H1 (cell line): ENCODE data around the gene ZBTB42. TPM values are rescaled to one million over a fixed set of nuclear protein-coding genes. Genes with fewer than 3 reads are reported as not detected.

ENCODE experiments used
- CTCF ChIA-PET: fragments of 300-600 bp; sonication (Branson Sonifier 250); formaldehyde crosslinking; loops from one replicate; lab custom pipeline; 2021; ENCODE audit not compliant: partially characterized antibody; lab: Charles Lee
- POLR2A ChIA-PET: fragments of 300-600 bp; sonication (Branson Sonifier 250); formaldehyde crosslinking; loops from one replicate; lab custom pipeline; 2021; ENCODE audit warnings: inconsistent platforms; ENCODE audit not compliant: partially characterized antibody; lab: Charles Lee
- DNase-seq, 2 experiments: peaks; one replicate each; pipeline versions ENCODE4 v3.0.0 to v3.0.0-alpha.2; 2010 to 2022; ENCODE audit warnings: low spot score in 2 of 2, low read depth in 1 of 2, mixed read lengths in 1 of 2
- FAIRE-seq: peaks from 2 replicates; lab custom pipeline; 2011; peaks lifted over from hg19 to GRCh38; lab: Jason Lieb, UNC
- H2AFZ ChIP-seq: 2 replicates; pipeline ENCODE4 v1.8.1; 2012; ENCODE audit warnings: low read length, inconsistent platforms
- H2AK5ac ChIP-seq: 2 replicates; pipeline ENCODE4 v1.6.1; 2013; ENCODE audit warnings: low read depth, low read length
- H2BK120ac ChIP-seq: replicated peaks from 2 replicates; pipeline ENCODE3; 2013; ENCODE audit warnings: low read depth, low read length, inconsistent platforms
- H2BK12ac ChIP-seq: 2 replicates; pipeline ENCODE4 v1.6.1; 2013; ENCODE audit warnings: low read depth, low read length
- H2BK15ac ChIP-seq: 2 replicates; pipeline ENCODE4 v1.6.1; 2013; ENCODE audit warnings: low read length
- H2BK20ac ChIP-seq: 2 replicates; pipeline ENCODE4 v1.6.1; 2013; ENCODE audit warnings: low read length
- H2BK5ac ChIP-seq: 2 replicates; pipeline ENCODE4 v1.6.1; 2013; ENCODE audit warnings: low read depth, low read length
- H3K14ac ChIP-seq: 2 replicates; pipeline ENCODE4 v1.6.1; 2013; ENCODE audit warnings: inconsistent platforms; ENCODE audit not compliant: insufficient read length
- H3K18ac ChIP-seq: 2 replicates; pipeline ENCODE4 v1.6.1; 2013; ENCODE audit warnings: low read length; ENCODE audit errors: extremely low read depth
- H3K23ac ChIP-seq: 2 replicates; pipeline ENCODE4 v1.6.1; 2013; ENCODE audit warnings: inconsistent platforms; ENCODE audit not compliant: insufficient read length
- H3K23me2 ChIP-seq: 2 replicates; pipeline ENCODE4 v1.6.1; 2013; ENCODE audit warnings: low read depth, low read length
- H3K27ac ChIP-seq: 2 replicates; pipeline ENCODE4 v1.6.1; 2011; ENCODE audit warnings: low read depth, low read length, inconsistent platforms
- H3K27me3 ChIP-seq, 4 experiments: replicated peaks in 1 of 4; 1 replicate in 1 of 4; 2 replicates in 3 of 4; pipeline versions ENCODE4 v1.6.1 to v1.8.1; 2011 to 2013; ENCODE audit warnings: low read length in 3 of 4, mild to moderate bottlenecking in 3 of 4, inconsistent platforms in 2 of 4, mixed read lengths in 2 of 4, moderate library complexity in 1 of 4; ENCODE audit not compliant: control insufficient read depth in 3 of 4, insufficient read depth in 3 of 4; ENCODE audit errors: extremely low read depth in 1 of 4
- H3K36me3 ChIP-seq, 4 experiments: 2 replicates each; pipeline versions ENCODE4 v1.6.1 to v1.8.1; 2011 to 2013; ENCODE audit warnings: mild to moderate bottlenecking in 4 of 4, low read length in 3 of 4, moderate library complexity in 2 of 4, control low read depth in 1 of 4, inconsistent platforms in 1 of 4; ENCODE audit not compliant: insufficient read depth in 4 of 4, control insufficient read depth in 2 of 4
- H3K4ac ChIP-seq: replicated peaks from 2 replicates; pipeline ENCODE3; 2013; ENCODE audit warnings: low read length, low read depth, mixed read lengths, inconsistent platforms; ENCODE audit not compliant: insufficient read length
- H3K4me1 ChIP-seq, 4 experiments: replicated peaks in 1 of 4; 1 replicate in 1 of 4; 2 replicates in 3 of 4; pipeline versions ENCODE4 v1.6.1 to v1.8.1; 2011 to 2013; ENCODE audit warnings: low read length in 3 of 4, inconsistent platforms in 2 of 4, mixed read lengths in 1 of 4; ENCODE audit not compliant: insufficient read depth in 4 of 4, control insufficient read depth in 3 of 4
- H3K4me2 ChIP-seq, 2 experiments: 2 replicates each; pipeline versions ENCODE4 v1.6.1 to v1.8.1; 2011 to 2013; ENCODE audit warnings: low read depth in 2 of 2, low read length in 2 of 2, control low read depth in 1 of 2, inconsistent platforms in 1 of 2, mild to moderate bottlenecking in 1 of 2; ENCODE audit not compliant: insufficient read depth in 1 of 2
- H3K4me3 ChIP-seq, 4 experiments: fragments of 200-600, 300-600 bp in 1 of 4; sonication (generic), shearing (Covaris generic), sonication (Bioruptor Twin) in 1 of 4; 2 replicates each; pipeline versions ENCODE4 v1.5.1 to v1.8.1; 2011 to 2016; ENCODE audit warnings: low read length in 4 of 4, low read depth in 3 of 4, control low read depth in 2 of 4, inconsistent platforms in 2 of 4, mild to moderate bottlenecking in 2 of 4, mixed read lengths in 1 of 4, moderate library complexity in 1 of 4; ENCODE audit not compliant: insufficient read depth in 2 of 4; ENCODE audit errors: extremely low read depth in 1 of 4
- H3K56ac ChIP-seq: replicated peaks from 2 replicates; pipeline ENCODE3; 2013; ENCODE audit warnings: low read depth, mild to moderate bottlenecking, mixed read lengths, low read length, inconsistent platforms; ENCODE audit not compliant: insufficient read length
- H3K79me1 ChIP-seq: 2 replicates; pipeline ENCODE4 v1.6.1; 2013; ENCODE audit warnings: low read depth, low read length, control low read depth
- H3K79me2 ChIP-seq, 2 experiments: 2 replicates each; pipeline versions ENCODE4 v1.6.1 to v1.8.1; 2012 to 2013; ENCODE audit warnings: low read length in 2 of 2, mild to moderate bottlenecking in 2 of 2, inconsistent platforms in 1 of 2; ENCODE audit not compliant: insufficient read depth in 2 of 2, control insufficient read depth in 1 of 2
- H3K9ac ChIP-seq, 4 experiments: replicated peaks in 1 of 4; 1 replicate in 1 of 4; 2 replicates in 3 of 4; pipeline versions ENCODE4 v1.6.1 to v1.8.1; 2011 to 2013; ENCODE audit warnings: low read depth in 3 of 4, low read length in 3 of 4, control low read depth in 2 of 4, mild to moderate bottlenecking in 2 of 4, moderate library complexity in 2 of 4, inconsistent platforms in 1 of 4; ENCODE audit errors: extremely low read depth in 1 of 4
- H3K9me3 ChIP-seq, 2 experiments: 2 replicates each; pipeline versions ENCODE4 v1.6.1 to v1.8.1; 2012 to 2013; ENCODE audit warnings: mild to moderate bottlenecking in 2 of 2, moderate library complexity in 2 of 2, control low read depth in 1 of 2, inconsistent platforms in 1 of 2, low read depth in 1 of 2, low read length in 1 of 2, mixed read lengths in 1 of 2; ENCODE audit not compliant: insufficient read depth in 2 of 2
- H4K20me1 ChIP-seq, 2 experiments: replicated peaks in 1 of 2; 2 replicates each; pipeline versions ENCODE3 to v1.8.1; 2011 to 2013; ENCODE audit warnings: inconsistent platforms in 2 of 2, low read length in 2 of 2, mild to moderate bottlenecking in 1 of 2; ENCODE audit not compliant: insufficient read depth in 2 of 2, control insufficient read depth in 1 of 2
- H4K5ac ChIP-seq: 2 replicates; pipeline ENCODE4 v1.6.1; 2013; ENCODE audit warnings: low read length, low read depth, mixed read lengths, inconsistent platforms; ENCODE audit not compliant: insufficient read length
- H4K8ac ChIP-seq: 2 replicates; pipeline ENCODE4 v1.8.0; 2013; ENCODE audit warnings: mild to moderate bottlenecking, moderate library complexity, low read length, inconsistent platforms; ENCODE audit not compliant: insufficient read depth; ENCODE audit errors: extremely low read depth
- H4K91ac ChIP-seq: replicated peaks from 2 replicates; pipeline ENCODE3; 2013; ENCODE audit warnings: low read length, mixed read lengths, inconsistent platforms; ENCODE audit not compliant: insufficient read length
- WGBS, 2 experiments: shearing (Covaris generic) in 1 of 2; methylation state at CpG; one replicate each; pipeline versions ENCODE4 v1.1.6 to v1.1.7; 2013 to 2015; ENCODE audit warnings: low lambda C conversion rate in 2 of 2, mixed read lengths in 2 of 2, inconsistent platforms in 1 of 2, low coverage in 1 of 2, missing lambda C conversion rate in 1 of 2; ENCODE audit not compliant: insufficient replicate concordance in 2 of 2, insufficient coverage in 1 of 2, insufficient read length in 1 of 2; ENCODE audit errors: extremely low coverage in 1 of 2, missing lambda C conversion rate in 1 of 2; 5-methylcytosine and 5-hydroxymethylcytosine counted together
- polyA plus RNA-seq, 7 experiments: library from polyadenylated mRNA; depleted of rRNA in 3 of 7; stranded (reverse) in 5 of 7; unstranded in 2 of 7; fragments of >200 nt in 5 of 7; fragments of 200-250 nt in 2 of 7; gene quantifications; 1 replicate in 5 of 7; 2 replicates in 1 of 7; 4 replicates in 1 of 7; pipeline versions ENCODE4 v1.2.1 to v1.2.3, GENCODE V29; 2011 to 2013; ENCODE audit warnings: missing spikeins in 2 of 7, mixed read lengths in 2 of 7
- total RNA-seq: library from RNA; stranded (reverse); fragmentation: NEBNext Ultra II Directional; extraction: Animal tissue kit (Norgen Biotek cat#: 25700); gene quantifications from 2 replicates; pipeline ENCODE4 v1.2.1, GENCODE V29; 2021

The ZBTB42 gene
- total and polyA plus RNA-seq, 2 of the 8 experiments (the other 6 are each of a cell fraction or from before 2014, with no cell fraction given), result 2.8 to 3.1 TPM

DNA sequence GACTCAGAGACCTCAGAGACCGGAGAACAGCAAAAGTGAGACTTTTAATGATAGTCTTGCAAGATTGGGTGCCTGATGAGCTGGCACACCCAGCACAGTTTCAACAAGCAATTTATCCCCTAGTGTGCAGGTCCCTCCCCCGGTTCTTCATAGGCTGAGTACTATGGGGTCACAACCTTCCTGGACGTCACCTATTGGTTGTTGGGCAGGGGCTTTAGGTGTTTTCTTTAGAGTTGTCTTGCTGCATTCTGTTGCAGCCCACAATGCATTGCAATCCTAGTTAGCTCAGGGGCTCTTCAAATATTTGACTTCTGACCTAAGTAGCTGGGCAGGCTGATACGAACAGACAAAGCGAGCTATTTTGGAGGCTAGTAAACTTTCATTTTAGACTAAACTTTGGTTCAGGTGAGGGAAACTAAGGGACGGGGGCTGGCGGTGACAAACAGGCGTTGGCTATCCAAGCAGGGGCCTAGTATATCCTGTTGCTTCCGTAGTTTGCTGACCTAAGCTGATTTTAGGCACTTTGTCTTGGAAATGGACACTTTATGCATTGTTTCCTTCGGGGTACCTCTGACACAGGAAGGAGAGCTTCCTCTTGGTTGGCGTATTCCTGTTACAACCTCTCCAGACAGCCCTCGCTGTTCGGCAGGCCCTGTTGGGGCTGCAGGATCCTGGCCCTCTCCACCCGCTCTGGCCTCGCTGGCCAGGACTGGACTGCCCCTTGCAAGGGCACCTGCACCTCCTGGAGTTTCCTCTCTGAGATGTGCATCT lies 33.9 kb upstream of the ZBTB42 start:
- H2BK12ac ChIP-seq, result 0 out of 2 replicates have a peak overlapping the region, but pooled peaks have one; percentile 17
- H3K9me3 ChIP-seq, result peaks cover 11 to 13% of the 10 kb centered on the region in 2 experiments; a peak in 2 of 4 replicates
- peaks cover 0 to 11% (median 8%) of the 10 kb centered on the region in 4 experiments; a peak in 6 of 7 replicates for H3K4me1 ChIP-seq
- no peaks in the 10 kb centered on the region for H3K23me2 ChIP-seq
- H4K8ac ChIP-seq, result no peak overlapping the region
- no peak overlapping the region for H3K14ac ChIP-seq
- H2BK20ac ChIP-seq, result no peak overlapping the region
- FAIRE-seq, result no peak
- ChIA-PET POLR2A (interaction anchor here (0.8 to 2.3 kb wide), 8 partner anchors 8 to 51 kb away, joined by 3 to 13 read pairs (median 6); partner anchors contain the start of gene SIVA1), CTCF (interaction anchor here (0.6 to 7.8 kb wide), 14 partner anchors 8 to 1995 kb away, joined by 3 to 110 read pairs (median 4); partner anchors contain the start of genes AKT1 and ZBTB42)
- DNase-seq, result no peak
- H3K79me1 ChIP-seq, result no peaks in the 10 kb centered on the region
- H3K23ac ChIP-seq, result no peak overlapping the region
- no peaks in the 10 kb centered on the region for H3K27me3 ChIP-seq
- peaks cover 0 to 12% (median 9%) of the 10 kb centered on the region in 4 experiments; a peak in 6 of 8 replicates for H3K36me3 ChIP-seq
- H3K79me2 ChIP-seq, result no peaks in the 10 kb centered on the region
- no peak overlapping the region for H2BK120ac ChIP-seq
- peak overlapping the region in 2 of 4 experiments; percentile 18 to 23; a peak in 2 of 8 replicates for H3K4me3 ChIP-seq
- H3K27ac ChIP-seq, result peak overlapping the region; percentile 24; the same call in 1 of the 2 replicates
- no peak overlapping the region for H3K18ac ChIP-seq
- 91% methylated on average over 15 of the region's 15 CpGs; no CpG with 5 or more reads in 1 of the 2 experiments for WGBS, 2 experiments
- no peak overlapping the region for H3K56ac ChIP-seq
- no peak overlapping the region for H2BK15ac ChIP-seq
- no peak overlapping the region for H2AK5ac ChIP-seq
- no peak overlapping the region for H4K5ac ChIP-seq
- no peak overlapping the region for H4K91ac ChIP-seq
- H4K20me1 ChIP-seq, result peaks cover 3 to 11% of the 10 kb centered on the region in 2 experiments
- no peak overlapping the region for H3K9ac ChIP-seq
- H2AFZ ChIP-seq, result no peak overlapping the region
- H2BK5ac ChIP-seq, result 0 out of 2 replicates have a peak overlapping the region, but pooled peaks have one; percentile 2
- no peak overlapping the region for H3K4ac ChIP-seq
- H3K4me2 ChIP-seq, result peak overlapping the region in 1 of 2 experiments; percentile 37; a peak in 1 of 4 replicates
